ENCODE results near the gene ZBTB7B. TPM values are rescaled to one million over a fixed set of nuclear protein-coding genes. Genes with fewer than 3 reads are reported as not detected.

ZBTB7B gene
- total and polyA plus RNA-seq, 9 of the 15 experiments (the other 6 are each of a cell fraction or from before 2014, with no cell fraction given): 0.04 to 46.5 (median 15.2) TPM

- TF ChIP-seq MITF (IDR thresholded peaks at IDR 0.05) (no peak), EP400 (IDR thresholded peaks at IDR 0.05) (no peak), WHSC1 (IDR thresholded peaks at IDR 0.05; ENCODE audit: low read length) (no peak), BRF1 (IDR thresholded peaks at IDR 0.05; ENCODE audit: borderline replicate concordance, extremely low read depth, insufficient read length) (no peak), ZBED1 (IDR thresholded peaks at IDR 0.05) (no peak), FUS (optimal IDR thresholded peaks at IDR 0.05; ENCODE audit: low read depth, low read length) (no peak), ZFX (CRISPR knock-in tag; IDR thresholded peaks at IDR 0.05) (0 out of 2 replicates have a peak, but pooled peaks have one; percentile 21)
Measured at GRCh38 chr1:155022136-155022926, 19.7 kb downstream of the ZBTB7B start (continued).

GRCh38 chr1:155022927-155023236 lies 20.3 kb downstream of the ZBTB7B start:
- H2AFZ ChIP-seq (ENCODE audit: low read depth, low read length): no peak overlapping the region
- H3K9ac ChIP-seq (ENCODE audit: insufficient read depth in 1 of 2, low read depth in 2 of 2, low read length in 2 of 2): peak overlapping the region in 1 of 2 experiments; percentile 59; a peak in 2 of 4 replicates
- H3K27me3 ChIP-seq (ENCODE audit: control insufficient read depth in 2 of 2, insufficient read depth in 2 of 2, low read length in 2 of 2): no peaks in the 10 kb centered on the region
- ChIA-PET CTCF (ENCODE audit: low intra/inter-chr PET ratio) (interaction anchor here (0.5 kb wide), 1 partner anchor 100 kb away, joined by 3 read pairs; no protein-coding TSS in a partner anchor), POLR2A (interaction anchor here (0.6 to 1.3 kb wide), 8 partner anchors 10 to 829 kb away, joined by 3 to 4 read pairs (median 3); no protein-coding TSS in a partner anchor)
- in situ Hi-C loops (cut with MboI) (no loop called here), intact Hi-C loops (cut with micrococcal nuclease) (no loop called here)
- WGBS (ENCODE audit: insufficient coverage, low coverage, missing lambda C conversion rate): 13% methylated on average over 4 of the region's 4 CpGs
- BruUV-seq (replicated peaks): no TSS peak
- H3K79me2 ChIP-seq (ENCODE audit: control insufficient read depth, insufficient read depth, low read length): no peaks in the 10 kb centered on the region
- H3K9me1 ChIP-seq (ENCODE audit: control insufficient read depth, insufficient read depth, low read length): no peaks in the 10 kb centered on the region
- H3K27ac ChIP-seq (ENCODE audit: extremely low read depth, low read depth, low read length): no peak overlapping the region
- TF ChIP-seq NR2C2 (CRISPR knock-in tag; IDR thresholded peaks at IDR 0.05) (no peak), NR2C2 (tag; IDR thresholded peaks at IDR 0.05) (no peak), NFIC (IDR thresholded peaks at IDR 0.05) (peak; percentile 76)
- no peak overlapping the region for H3K4me3 ChIP-seq
- H3K4me2 ChIP-seq (ENCODE audit: insufficient read depth, low read length): no peak overlapping the region; the same call in 1 of the 2 replicates
- ATAC-seq (no peak), FAIRE-seq (peak; percentile 77), DNase-seq (ENCODE audit: extremely low read depth in 1 of 4, low spot score in 3 of 4) (peak in 1 of 4 experiments; percentile 42)
- H3K9me3 ChIP-seq (replicated peaks; ENCODE audit: control insufficient read depth, insufficient read depth, low read depth, low read length): no peaks in the 10 kb centered on the region
- H3K4me1 ChIP-seq (replicated peaks in 1 of 2; ENCODE audit: control insufficient read depth in 2 of 2, insufficient read depth in 2 of 2, low read length in 2 of 2): peaks cover 16 to 19% of the 10 kb centered on the region in 2 experiments
- H3K36me3 ChIP-seq (ENCODE audit: control insufficient read depth, insufficient read depth, low read length): peaks cover 9% of the 10 kb centered on the region; the same call in 1 of the 3 replicates
- no peaks in the 10 kb centered on the region for H4K20me1 ChIP-seq (replicated peaks; ENCODE audit: control insufficient read depth, insufficient read depth, low read length)

Measured in K562 (cell line).